Activated B cell treated with CpG ODN at 0.5 μM for 24 hours (primary cell): ENCODE results near the gene MTM1. TPM values are rescaled to one million over a fixed set of nuclear protein-coding genes. Genes with fewer than 3 reads are reported as not detected.

ENCODE experiments used
- ATAC-seq: fragments of 200-7000 bp; cut with Tn5 transposase; one replicate; pipeline ENCODE4 v1.10.0; 2021; ENCODE audit warnings: low read depth, mild to moderate bottlenecking, moderate library complexity
- CTCF ChIA-PET: fragments of 350-600 bp; sonication (Branson Sonifier 250); formaldehyde crosslinking; loops from one replicate; lab custom pipeline; 2021; ENCODE audit warnings: antibody characterized with exemption; lab: Charles Lee
- POLR2A ChIA-PET: fragments of 350-600 bp; sonication (Branson Sonifier 250); formaldehyde crosslinking; loops from one replicate; lab custom pipeline; 2021; ENCODE audit warnings: antibody characterized with exemption; lab: Charles Lee
- DNase-seq: peaks from one replicate; pipeline ENCODE4 v3.0.0; 2022
- H3K27ac Mint-ChIP-seq: one replicate; pipeline ENCODE4 v1.8.0; 2020; ENCODE audit warnings: mixed read lengths
- H3K27me3 Mint-ChIP-seq: one replicate; pipeline ENCODE4 v1.8.0; 2021; ENCODE audit warnings: mixed read lengths
- H3K36me3 Mint-ChIP-seq: one replicate; pipeline ENCODE4 v1.8.0; 2021; ENCODE audit warnings: low read depth, mixed read lengths
- H3K4me1 Mint-ChIP-seq: one replicate; pipeline ENCODE4 v1.8.0; 2021; ENCODE audit warnings: mixed read lengths
- H3K4me3 Mint-ChIP-seq: one replicate; pipeline ENCODE4 v1.8.0; 2020; ENCODE audit warnings: mild to moderate bottlenecking, mixed read lengths
- H3K9me3 Mint-ChIP-seq: one replicate; pipeline ENCODE4 v1.8.0; 2020; ENCODE audit warnings: mixed read lengths
- intact Hi-C: fragments of 100-400 bp; cut with micrococcal nuclease; formaldehyde crosslinking; loops from one replicate; pipeline ENCODE4 v1.15.1; 2024
- total RNA-seq: library from RNA; stranded (reverse); gene quantifications from 2 replicates; pipeline ENCODE4 v1.2.3, GENCODE V29; 2022
- TF ChIP-seq, protein P1 (sequence below): fragments of 200-600 bp; IDR thresholded peaks from one replicate; pipeline ENCODE4 v1.8.0; 2022; ENCODE audit warnings: antibody characterized with exemption, mild to moderate bottlenecking

MTM1 gene
- total RNA-seq, 1 donor from 2014 or later, result 24.4 TPM

GRCh38 chrX:150577174-150577573, 8.8 kb downstream of the MTM1 start:
- Mint-ChIP-seq H3K27ac (peak overlapping the region; percentile 22), H3K36me3 (peaks cover 6% of the 10 kb centered on the region), H3K4me1 (peaks cover 71% of the 10 kb centered on the region), H3K9me3 (no peaks in the 10 kb centered on the region), H3K4me3 (no peak overlapping the region), H3K27me3 (no peaks in the 10 kb centered on the region)
- ChIA-PET CTCF (no interaction called here), POLR2A (no interaction called here)
- ATAC-seq (no peak), DNase-seq (no peak)
- TF ChIP-seq, protein P1, sequence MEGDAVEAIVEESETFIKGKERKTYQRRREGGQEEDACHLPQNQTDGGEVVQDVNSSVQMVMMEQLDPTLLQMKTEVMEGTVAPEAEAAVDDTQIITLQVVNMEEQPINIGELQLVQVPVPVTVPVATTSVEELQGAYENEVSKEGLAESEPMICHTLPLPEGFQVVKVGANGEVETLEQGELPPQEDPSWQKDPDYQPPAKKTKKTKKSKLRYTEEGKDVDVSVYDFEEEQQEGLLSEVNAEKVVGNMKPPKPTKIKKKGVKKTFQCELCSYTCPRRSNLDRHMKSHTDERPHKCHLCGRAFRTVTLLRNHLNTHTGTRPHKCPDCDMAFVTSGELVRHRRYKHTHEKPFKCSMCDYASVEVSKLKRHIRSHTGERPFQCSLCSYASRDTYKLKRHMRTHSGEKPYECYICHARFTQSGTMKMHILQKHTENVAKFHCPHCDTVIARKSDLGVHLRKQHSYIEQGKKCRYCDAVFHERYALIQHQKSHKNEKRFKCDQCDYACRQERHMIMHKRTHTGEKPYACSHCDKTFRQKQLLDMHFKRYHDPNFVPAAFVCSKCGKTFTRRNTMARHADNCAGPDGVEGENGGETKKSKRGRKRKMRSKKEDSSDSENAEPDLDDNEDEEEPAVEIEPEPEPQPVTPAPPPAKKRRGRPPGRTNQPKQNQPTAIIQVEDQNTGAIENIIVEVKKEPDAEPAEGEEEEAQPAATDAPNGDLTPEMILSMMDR, result no peak
- intact Hi-C loops, result no loop called here

- no peak overlapping the region for H3K27ac Mint-ChIP-seq
- no peak for DNase-seq
- intact Hi-C loops, result loop anchor here (10.0 kb wide), 1 partner anchor 56 kb away; no protein-coding TSS in a partner anchor
- no peaks in the 10 kb centered on the region for H3K9me3 Mint-ChIP-seq
- no peaks in the 10 kb centered on the region for H3K27me3 Mint-ChIP-seq
- ChIA-PET CTCF (no interaction called here), POLR2A (interaction anchor here (1.8 kb wide), 1 partner anchor 12 kb away, joined by 6 read pairs; no protein-coding TSS in a partner anchor)
- peaks cover 38% of the 10 kb centered on the region for H3K4me1 Mint-ChIP-seq
- TF ChIP-seq, protein P1, result no peak
- H3K4me3 Mint-ChIP-seq, result no peak overlapping the region
- peaks cover 6% of the 10 kb centered on the region for H3K36me3 Mint-ChIP-seq
- no peak for ATAC-seq
Observed at GRCh38 chrX:150581093-150581775, 12.8 kb downstream of the MTM1 start.

DNA sequence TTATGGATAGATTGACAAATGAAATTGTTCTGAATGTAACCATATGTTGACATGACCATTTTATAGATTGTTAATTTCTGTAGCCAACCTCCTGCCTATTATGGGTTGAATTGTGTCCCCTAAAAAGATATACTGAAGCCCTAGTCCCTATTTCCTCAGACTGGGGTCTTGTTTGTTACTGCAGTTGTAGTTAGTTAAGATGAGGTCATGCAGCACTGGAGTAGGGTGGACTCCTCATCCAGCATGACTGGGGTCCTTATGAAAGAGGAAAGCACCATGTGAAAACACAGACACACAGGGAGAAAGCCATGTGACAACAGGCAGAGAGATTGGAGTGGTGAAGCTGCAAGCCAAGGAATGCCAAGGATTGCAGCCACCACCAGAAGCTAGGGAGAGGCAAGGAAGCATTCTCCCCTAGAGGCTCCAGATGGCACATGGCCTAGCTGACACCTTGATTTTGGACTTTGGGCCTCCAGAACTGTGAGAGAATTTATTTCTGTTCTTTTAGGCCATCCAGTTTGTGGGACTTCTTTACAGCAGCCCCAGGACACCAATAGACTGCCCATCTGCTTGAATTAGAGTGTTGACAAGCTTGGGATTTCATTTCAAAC, 14.0 kb downstream of the MTM1 start:
- Mint-ChIP-seq H3K27ac (no peak overlapping the region), H3K27me3 (no peaks in the 10 kb centered on the region), H3K4me1 (peaks cover 31% of the 10 kb centered on the region), H3K9me3 (no peaks in the 10 kb centered on the region), H3K36me3 (peaks cover 6% of the 10 kb centered on the region), H3K4me3 (no peak overlapping the region)
- TF ChIP-seq, protein P1, result no peak
- intact Hi-C loops, result loop anchor here (10.0 kb wide), 1 partner anchor 58 kb away; no protein-coding TSS in a partner anchor
- no peak for DNase-seq
- ATAC-seq, result no peak
- CTCF ChIA-PET, result no interaction called here
- POLR2A ChIA-PET, result interaction anchor here (1.8 kb wide), 1 partner anchor 13 kb away, joined by 6 read pairs; no protein-coding TSS in a partner anchor

GRCh38 chrX:150587585-150588503, 19.4 kb downstream of the MTM1 start:
- TF ChIP-seq, protein P1, result no peak
- ATAC-seq (no peak), DNase-seq (no peak)
- POLR2A ChIA-PET, result interaction anchor here (1.2 kb wide), 1 partner anchor 16 kb away, joined by 3 read pairs; no protein-coding TSS in a partner anchor
- H3K4me1 Mint-ChIP-seq, result peaks cover 10% of the 10 kb centered on the region
- no peak overlapping the region for H3K27ac Mint-ChIP-seq
- no peaks in the 10 kb centered on the region for H3K27me3 Mint-ChIP-seq
- peaks cover 2% of the 10 kb centered on the region for H3K36me3 Mint-ChIP-seq
- no peaks in the 10 kb centered on the region for H3K9me3 Mint-ChIP-seq
- H3K4me3 Mint-ChIP-seq, result no peak overlapping the region
- intact Hi-C loops, result loop anchor here (1.0 to 10.0 kb wide), 7 partner anchors 19 to 625 kb away; partner anchors contain the start of genes MAMLD1 and MTM1
- CTCF ChIA-PET, result interaction anchor here (0.6 to 1.5 kb wide), 7 partner anchors 15 to 625 kb away, joined by 3 to 6 read pairs (median 4); no protein-coding TSS in a partner anchor
